ENCODE data around the gene PHYHIPL.

GRCh38 chr10:59273445-59273844 is 97.0 kb downstream of the PHYHIPL start:
- TF ChIP-seq CTCF (IDR thresholded peaks at IDR 0.05; ENCODE audit: low read length) (no peak), EZH2 (optimal IDR thresholded peaks at IDR 0.05; ENCODE audit: low read depth, low read length) (no peak), EZH2phosphoT487 (IDR thresholded peaks at IDR 0.05; ENCODE audit: low read length) (no peak)

Measured in MM.1S (cell line).